GM12873 (cell line): Measurements from ENCODE around the gene EPHA5.

Experiments
- CTCF ChIP-seq: IDR thresholded peaks from 2 replicates; pipeline ENCODE4 v1.5.1; 2012; ENCODE audit warnings: low read depth, mild to moderate bottlenecking, moderate library complexity, low read length, control low read depth; ENCODE audit not compliant: insufficient read depth; ENCODE audit errors: missing control alignments

The EPHA5 gene

GRCh38 chr4:65391382-65391781 lies 278.9 kb downstream of the EPHA5 start:
- TF ChIP-seq CTCF, result no peak

- TF ChIP-seq CTCF, result no peak
These were observed 283.4 kb downstream of the EPHA5 start for GRCh38 chr4:65386927-65387326.

- TF ChIP-seq CTCF, result no peak
These were observed 286.5 kb downstream of the EPHA5 start for GRCh38 chr4:65383589-65384305.

- no peak for TF ChIP-seq CTCF
These were observed 288.6 kb downstream of the EPHA5 start for GRCh38 chr4:65381648-65382047.

- no peak for TF ChIP-seq CTCF
These were observed 299.6 kb downstream of the EPHA5 start for GRCh38 chr4:65370709-65371108.

- no peak for TF ChIP-seq CTCF
These were observed 303.0 kb downstream of the EPHA5 start for GRCh38 chr4:65367306-65367705.

- no peak for TF ChIP-seq CTCF
These were observed 311.4 kb downstream of the EPHA5 start for GRCh38 chr4:65358914-65359313.
